RPMI8226 (cell line): ENCODE measurements around the gene CHERP.
"Not testable (repeated sequence)": the region's sequence is repeated elsewhere in the genome, so short reads cannot be mapped to it uniquely, and the experiment has no call there.

Source experiments
- DNase-seq: peaks from one replicate; pipeline ENCODE4 v3.0.0-alpha.2; 2015

The CHERP gene

GRCh38 chr19:16518483-16519229 is 23.6 kb downstream of the CHERP start:
- DNase-seq, result no peak

GRCh38 chr19:16518061-16518460 is 24.2 kb downstream of the CHERP start:
- DNase-seq, result no peak

- DNase-seq, result no peak
Measured at GRCh38 chr19:16516923-16517610, 25.2 kb downstream of the CHERP start.

GRCh38 chr19:16516381-16516780 is 25.9 kb downstream of the CHERP start:
- DNase-seq, result no peak

- no peak for DNase-seq
Measured at GRCh38 chr19:16514383-16515019, 27.7 kb downstream of the CHERP start.

DNA sequence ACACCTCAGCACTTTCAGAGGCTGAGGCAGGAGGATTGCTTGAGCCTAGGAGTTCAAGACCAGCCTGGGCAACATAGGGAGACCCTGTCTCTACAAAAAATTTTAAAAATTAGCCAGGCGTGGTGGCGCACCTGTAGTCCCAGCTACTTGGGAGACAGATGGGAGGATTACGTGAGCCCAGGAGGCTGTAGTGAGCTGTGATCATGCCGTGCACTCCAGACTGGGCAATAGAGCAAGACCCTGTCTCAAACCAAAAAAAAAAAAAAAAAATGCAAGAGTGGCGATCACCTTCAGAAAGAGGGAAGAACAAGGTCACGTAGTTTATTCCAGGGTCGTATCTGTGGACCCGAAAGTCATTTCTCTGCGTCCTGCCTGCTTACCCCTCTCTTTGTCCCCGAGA is 29.6 kb downstream of the CHERP start:
- DNase-seq, result not testable (repeated sequence)

DNA sequence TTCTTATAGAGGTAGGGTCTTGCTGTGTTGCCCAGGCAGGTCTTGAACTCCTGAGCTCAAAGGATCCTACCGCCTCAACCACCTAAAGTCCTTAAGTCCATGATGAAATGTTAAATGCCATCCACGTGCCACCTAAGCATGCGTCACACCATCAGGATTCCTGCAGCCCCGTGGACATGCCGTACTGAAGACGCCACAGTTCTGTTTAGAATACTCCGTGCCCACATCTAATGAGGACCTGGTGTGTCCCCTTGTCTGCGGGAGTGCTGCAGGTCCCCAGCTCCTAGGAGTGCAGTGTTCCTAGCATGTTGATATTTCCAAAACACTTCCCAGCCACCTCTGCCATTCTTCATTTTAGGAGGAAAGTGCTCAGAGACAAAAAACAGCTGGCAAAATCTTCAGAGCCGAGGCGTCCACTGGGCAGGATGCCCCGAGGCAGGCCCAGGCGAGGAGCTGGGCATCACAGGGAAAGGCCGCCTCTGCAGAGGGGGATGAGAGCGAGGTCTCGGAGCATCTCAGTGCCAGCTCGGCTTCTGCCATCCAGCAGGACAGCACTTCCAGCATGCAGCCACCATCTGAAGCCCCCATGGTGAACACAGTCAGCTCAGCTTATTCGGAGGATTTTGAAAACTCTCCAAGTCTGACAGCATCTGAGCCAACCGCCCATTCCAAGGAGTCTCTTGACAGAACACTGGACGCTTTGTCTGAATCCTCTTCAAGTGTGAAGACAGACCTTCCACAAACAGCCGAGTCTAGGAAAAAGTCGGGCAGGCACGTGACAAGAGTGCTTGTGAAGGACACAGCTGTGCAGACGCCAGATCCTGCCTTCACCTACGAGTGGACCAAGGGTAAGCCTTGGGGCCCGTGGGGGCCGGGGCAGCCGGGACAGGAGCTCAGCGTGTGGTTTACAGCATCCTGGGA is 32.8 kb downstream of the CHERP start:
- no peak for DNase-seq

- no peak for DNase-seq
Measured at GRCh38 chr19:16508546-16508945, 33.7 kb downstream of the CHERP start.

GRCh38 chr19:16506961-16507360 is 35.3 kb downstream of the CHERP start:
- DNase-seq, result no peak

- not testable (repeated sequence) for DNase-seq
Measured at GRCh38 chr19:16506161-16506560, 36.1 kb downstream of the CHERP start.

DNA sequence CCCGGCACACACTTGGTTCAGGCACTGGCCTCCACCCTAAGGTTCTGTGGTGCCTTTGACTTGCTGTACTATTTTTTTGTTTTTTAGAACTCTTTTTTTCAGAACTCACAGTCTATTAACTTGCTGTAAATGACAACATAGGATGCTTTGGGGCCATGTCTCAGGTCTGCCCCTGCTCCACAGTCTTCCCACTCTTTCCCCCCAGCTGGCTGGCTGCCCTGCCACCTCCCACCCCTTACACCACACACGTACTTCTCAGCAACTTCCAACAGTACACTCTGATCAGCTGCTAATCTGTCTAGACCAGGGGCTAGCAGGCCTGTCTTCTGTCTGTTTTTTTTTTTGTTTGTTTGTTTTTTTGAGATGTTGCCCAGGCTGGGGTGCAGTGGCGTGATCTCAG is 38.0 kb downstream of the CHERP start:
- no peak for DNase-seq

GRCh38 chr19:16497837-16498236 is 44.4 kb downstream of the CHERP start:
- DNase-seq, result no peak

DNA sequence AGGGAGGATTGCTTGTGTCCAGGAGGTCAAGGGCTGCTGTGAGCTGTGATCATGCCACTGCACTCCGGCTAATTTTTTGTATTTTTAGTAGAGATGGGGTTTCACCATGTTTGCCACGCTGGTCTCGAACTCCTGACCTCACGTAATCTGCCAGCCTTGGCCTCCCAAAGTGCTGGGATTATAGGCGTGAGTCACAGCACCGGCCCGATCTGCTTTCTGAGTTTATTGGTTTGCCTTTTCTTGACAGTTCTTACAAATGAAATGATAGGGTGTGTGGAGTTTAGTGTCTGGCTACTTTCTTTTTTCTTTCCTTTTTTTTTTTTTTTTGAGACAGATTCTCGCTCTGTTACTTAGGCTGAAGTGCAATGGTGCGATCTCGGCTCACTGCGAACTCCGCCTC is 45.2 kb downstream of the CHERP start:
- DNase-seq, result no peak

DNA sequence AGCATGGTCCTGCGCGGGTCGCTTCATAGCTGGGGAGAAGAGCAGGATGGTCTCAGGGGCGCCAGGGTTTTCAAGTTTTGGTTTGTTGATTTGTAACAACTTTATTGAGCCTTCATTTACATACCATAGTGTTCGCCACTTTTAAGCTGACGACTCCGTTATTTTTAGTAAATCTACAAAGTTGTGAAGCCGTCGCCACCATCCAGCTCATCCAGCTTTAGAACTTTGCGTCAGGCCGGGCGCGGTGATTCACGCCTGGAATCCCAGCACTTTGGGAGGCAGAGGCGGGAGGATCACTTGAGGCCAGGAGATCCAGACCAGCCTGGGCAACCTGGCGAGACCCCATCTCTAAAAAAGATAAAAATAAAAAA is 45.6 kb downstream of the CHERP start:
- DNase-seq, result no peak

DNA sequence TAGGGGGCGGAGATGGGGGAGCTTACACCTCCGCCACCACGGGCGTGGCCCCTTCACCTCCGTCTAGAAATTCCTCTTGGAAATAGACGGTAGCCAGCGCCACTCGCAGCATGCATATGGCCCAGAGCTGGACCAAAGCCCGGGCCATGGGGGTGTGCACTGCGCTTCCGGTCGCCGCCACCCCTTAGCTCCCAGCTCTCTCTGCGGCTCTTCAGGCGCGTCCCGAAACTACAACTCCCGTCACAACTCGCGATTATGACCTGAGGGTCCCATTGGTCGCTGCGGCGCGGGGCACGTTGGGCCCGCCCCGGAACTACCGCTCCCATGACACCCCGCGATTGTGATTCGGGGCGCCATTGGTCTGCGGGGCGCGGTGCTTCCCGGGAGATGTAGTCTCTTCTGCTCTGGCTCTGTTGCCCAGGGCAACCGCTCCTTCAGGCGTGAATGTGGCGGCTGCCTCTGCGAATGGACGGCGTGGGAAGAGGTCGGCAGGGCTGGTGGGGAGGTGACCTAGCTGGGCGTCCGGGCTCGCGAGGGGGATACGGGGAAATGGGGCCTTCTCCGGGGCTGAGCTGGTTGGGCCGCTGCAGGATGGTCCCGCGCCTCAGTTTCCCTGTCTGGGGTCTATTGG is 46.1 kb downstream of the CHERP start, which contains the start of the genes C19orf44 and CALR3:
TSS of gene C19orf44 (plus strand) at position 413 of the 631 bp plus-strand sequence. CDS start 4,399 bp downstream, outside the sequence.
TSS of gene CALR3 (minus strand) at position 186 of the 631 bp plus-strand sequence. CDS start at position 148, 38 bp downstream.
- DNase-seq, result peak; percentile 99

- DNase-seq, result not testable (repeated sequence)
Measured at GRCh38 chr19:16486476-16486875, 55.8 kb downstream of the CHERP start.

DNA sequence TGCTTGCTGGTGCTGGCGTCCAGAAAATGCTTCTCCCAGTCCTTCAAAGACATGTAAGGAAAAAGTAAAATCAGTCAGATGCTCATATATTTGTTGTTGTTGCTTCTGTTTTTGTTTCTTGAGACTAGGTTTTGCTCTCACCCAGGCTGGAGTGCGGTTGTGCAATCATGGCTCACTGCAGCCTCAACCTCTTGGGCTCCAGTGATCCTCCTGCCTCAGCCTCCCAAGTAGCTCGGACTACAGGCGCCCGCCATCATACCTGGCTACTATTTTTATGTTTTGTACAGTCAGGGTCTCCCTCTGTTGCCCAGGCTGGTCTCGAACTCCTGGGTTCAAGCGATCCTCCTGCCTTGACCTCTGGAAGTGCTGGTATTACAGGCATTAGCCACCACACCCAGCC is 59.5 kb downstream of the CHERP start:
- no peak for DNase-seq

DNA sequence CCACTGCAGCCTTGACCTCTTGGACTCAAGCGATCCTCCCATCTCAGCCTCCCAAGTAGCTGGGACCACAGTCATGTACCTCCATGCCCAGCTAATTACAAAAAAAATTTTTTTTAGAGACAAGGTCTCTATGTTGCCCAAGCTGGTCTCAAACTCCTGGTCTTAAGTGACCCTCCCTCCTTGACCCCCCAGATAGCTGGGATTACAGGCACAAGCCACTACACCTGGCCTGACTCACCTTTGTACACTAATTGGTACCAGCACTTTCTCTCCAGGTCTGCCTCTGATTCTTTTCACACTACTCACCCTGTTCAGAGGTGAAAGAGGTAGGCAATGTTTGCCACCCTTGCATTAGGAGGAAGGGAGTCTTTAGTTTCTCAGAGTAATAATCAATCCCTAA is 64.9 kb downstream of the CHERP start:
- no peak for DNase-seq

DNA sequence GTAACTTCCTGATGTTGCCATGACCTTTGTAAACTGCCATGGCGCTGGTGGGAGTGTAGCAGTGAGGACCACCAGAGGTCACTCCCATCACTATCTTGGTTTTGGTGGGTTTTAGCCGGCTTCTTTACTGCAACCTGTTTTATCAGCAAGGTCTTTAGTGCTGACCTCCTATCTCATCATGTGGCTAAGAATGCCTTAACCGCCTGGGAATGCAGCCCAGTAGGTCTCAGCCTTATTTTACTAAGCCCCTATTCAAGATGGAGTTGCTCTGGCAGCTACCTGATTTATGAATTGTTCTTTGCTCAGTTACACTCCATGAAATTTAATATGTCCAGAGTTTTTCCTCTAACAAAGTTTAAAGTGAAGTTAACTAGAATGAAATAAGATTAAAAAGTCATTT is 65.8 kb downstream of the CHERP start:
- DNase-seq, result no peak

DNA sequence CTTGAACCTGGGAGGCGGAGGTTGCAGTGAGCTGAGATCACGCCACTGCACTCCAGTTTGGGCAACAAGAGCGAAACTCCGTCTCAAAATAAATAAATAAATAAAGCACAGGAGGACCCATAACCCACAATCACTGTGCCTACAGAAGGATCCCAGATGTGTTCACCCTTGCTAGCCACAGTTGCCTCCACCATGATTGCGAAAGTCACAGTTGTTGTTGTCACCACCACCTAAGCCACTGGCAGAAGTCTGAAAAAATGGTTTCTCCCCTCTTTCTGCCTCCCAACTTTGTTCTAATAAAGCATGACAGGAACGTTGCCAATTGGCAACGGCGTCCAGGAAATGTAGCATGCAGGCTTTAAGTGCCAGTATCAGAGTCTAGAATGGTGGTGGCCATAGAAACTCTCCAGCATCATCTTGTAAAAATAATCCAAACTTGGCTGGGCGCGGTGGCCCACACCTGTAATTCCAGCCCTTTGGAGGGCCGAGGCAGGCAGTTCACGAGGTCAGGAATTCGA is 68.3 kb downstream of the CHERP start:
- no peak for DNase-seq

GRCh38 chr19:16472992-16473391 is 69.2 kb downstream of the CHERP start:
- DNase-seq, result no peak

GRCh38 chr19:16472559-16472899 is 69.7 kb downstream of the CHERP start:
- DNase-seq, result not testable (repeated sequence)
